SU-DHL-6 (cell line): ENCODE data around the gene ATP2A3.

Experiments used
- CTCF ChIP-seq: fragments of 200-600 bp; sonication (generic); IDR thresholded peaks from one replicate; pipeline ENCODE4 v1.5.1; 2017; ENCODE audit warnings: antibody characterized with exemption, mild to moderate bottlenecking, low read length, moderate library complexity; ENCODE audit not compliant: insufficient read depth, poor library complexity, severe bottlenecking
- EZH2phosphoT487 ChIP-seq: fragments of 200-600 bp; sonication (generic), shearing (Covaris generic); conservative IDR thresholded peaks from 2 replicates; pipeline ENCODE4 v1.6.1; 2018; ENCODE audit warnings: mild to moderate bottlenecking, antibody characterized with exemption, low read length, moderate library complexity, mixed read lengths

- no peak for TF ChIP-seq CTCF
- no peak for TF ChIP-seq EZH2phosphoT487
Observed at GRCh38 chr17:3944485-3945388, 19.5 kb downstream of the ATP2A3 start.
